AG04449 (cell line): ENCODE results near the gene NPR3.

Experiments used
- CTCF ChIA-PET: fragments of 350-600 bp; formaldehyde crosslinking; extraction: SDS; loops from one replicate; lab custom pipeline; 2021; ENCODE audit warnings: antibody characterized with exemption; lab: Yijun Ruan, JAX
- POLR2A ChIA-PET: fragments of 400-600, 350-600 bp; formaldehyde crosslinking; extraction: SDS; loops from one replicate; lab custom pipeline; 2020; ENCODE audit warnings: antibody characterized with exemption, inconsistent platforms; lab: Yijun Ruan, JAX
- DNase-seq: peaks from one replicate; pipeline ENCODE4 v3.0.0-alpha.2; 2010; ENCODE audit warnings: low read depth, low spot score
- H3K4me3 ChIP-seq: 2 replicates; pipeline ENCODE4 v1.5.1; 2011; ENCODE audit warnings: low read depth, mild to moderate bottlenecking, control low read depth, low read length
- TF ChIP-seq, protein P1 (sequence below): IDR thresholded peaks from one replicate; pipeline ENCODE4 v1.5.1; 2011; ENCODE audit warnings: mild to moderate bottlenecking, moderate library complexity, low read length, control low read depth, inconsistent platforms; ENCODE audit not compliant: insufficient read depth; ENCODE audit errors: missing control alignments

NPR3 gene

DNA sequence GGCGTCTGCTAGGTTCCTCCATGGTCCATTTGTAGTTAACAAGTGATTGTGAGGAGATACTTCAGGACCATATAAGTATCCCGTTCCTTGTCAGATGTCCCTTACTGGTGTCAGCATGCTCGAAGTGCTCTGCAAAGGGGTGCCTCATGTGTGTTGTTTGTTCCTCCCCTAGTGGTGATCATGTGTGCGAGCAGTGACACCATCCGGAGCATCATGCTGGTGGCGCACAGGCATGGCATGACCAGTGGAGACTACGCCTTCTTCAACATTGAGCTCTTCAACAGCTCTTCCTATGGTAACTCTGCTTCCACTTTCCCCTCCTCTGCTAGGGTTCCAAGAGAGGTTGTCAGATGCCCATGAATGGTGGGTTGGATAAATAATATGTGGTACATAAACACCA, 13.4 kb downstream of the NPR3 start:
- no peak overlapping the region for H3K4me3 ChIP-seq
- POLR2A ChIA-PET: no interaction called here
- no peak for DNase-seq
- CTCF ChIA-PET: interaction anchor here (1.0 to 1.1 kb wide), 2 partner anchors 9 to 10 kb away, joined by 3 read pairs; no protein-coding TSS in a partner anchor
- TF ChIP-seq, protein P1, sequence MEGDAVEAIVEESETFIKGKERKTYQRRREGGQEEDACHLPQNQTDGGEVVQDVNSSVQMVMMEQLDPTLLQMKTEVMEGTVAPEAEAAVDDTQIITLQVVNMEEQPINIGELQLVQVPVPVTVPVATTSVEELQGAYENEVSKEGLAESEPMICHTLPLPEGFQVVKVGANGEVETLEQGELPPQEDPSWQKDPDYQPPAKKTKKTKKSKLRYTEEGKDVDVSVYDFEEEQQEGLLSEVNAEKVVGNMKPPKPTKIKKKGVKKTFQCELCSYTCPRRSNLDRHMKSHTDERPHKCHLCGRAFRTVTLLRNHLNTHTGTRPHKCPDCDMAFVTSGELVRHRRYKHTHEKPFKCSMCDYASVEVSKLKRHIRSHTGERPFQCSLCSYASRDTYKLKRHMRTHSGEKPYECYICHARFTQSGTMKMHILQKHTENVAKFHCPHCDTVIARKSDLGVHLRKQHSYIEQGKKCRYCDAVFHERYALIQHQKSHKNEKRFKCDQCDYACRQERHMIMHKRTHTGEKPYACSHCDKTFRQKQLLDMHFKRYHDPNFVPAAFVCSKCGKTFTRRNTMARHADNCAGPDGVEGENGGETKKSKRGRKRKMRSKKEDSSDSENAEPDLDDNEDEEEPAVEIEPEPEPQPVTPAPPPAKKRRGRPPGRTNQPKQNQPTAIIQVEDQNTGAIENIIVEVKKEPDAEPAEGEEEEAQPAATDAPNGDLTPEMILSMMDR: no peak

DNA sequence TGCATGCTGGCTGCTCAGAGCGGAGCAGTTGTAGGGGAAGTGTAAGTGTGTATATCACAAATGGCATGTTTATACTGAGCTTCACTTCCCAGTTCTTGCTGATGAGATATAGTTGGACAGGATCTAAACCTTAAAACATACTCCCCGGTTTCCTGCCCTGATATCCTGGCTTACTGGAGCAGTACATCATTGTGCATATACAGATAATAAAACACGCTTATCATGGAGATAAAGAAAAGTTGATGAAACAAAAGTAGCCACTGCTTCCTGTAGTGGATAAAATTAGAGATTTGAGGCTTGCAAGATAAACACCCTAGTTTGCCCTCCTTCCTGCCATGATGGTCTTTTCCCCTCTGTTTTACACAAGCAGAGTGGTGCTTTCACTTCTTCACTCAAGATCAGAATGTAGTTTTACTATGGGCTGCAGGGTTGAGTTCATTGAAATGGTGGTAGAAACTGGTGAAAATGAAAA, 15.0 kb downstream of the NPR3 start:
- DNase-seq: no peak
- ChIA-PET CTCF (interaction anchor here (0.9 to 1.1 kb wide), 2 partner anchors 13 to 574 kb away, joined by 3 read pairs; no protein-coding TSS in a partner anchor), POLR2A (no interaction called here)
- no peak overlapping the region for H3K4me3 ChIP-seq
- TF ChIP-seq, protein P1: no peak

DNA sequence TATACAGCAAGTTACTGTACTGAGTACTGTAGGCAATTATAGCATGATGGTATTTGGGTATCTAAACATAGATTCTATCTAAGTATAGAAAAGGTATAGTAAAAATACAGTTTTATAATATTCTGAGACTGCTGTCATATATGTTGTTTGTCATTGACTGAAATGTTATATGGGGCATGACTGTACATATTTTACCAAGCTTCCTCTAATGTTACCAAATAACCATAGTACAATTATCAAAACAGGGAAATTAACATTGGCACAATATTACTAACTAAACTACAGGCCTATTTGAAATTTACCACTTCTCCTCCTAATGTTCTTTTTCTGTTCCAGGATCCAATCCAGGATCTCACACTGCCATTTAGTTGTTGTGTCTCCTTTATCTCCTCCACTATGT, 18.5 kb downstream of the NPR3 start:
- CTCF ChIA-PET: interaction anchor here (1.7 kb wide), 1 partner anchor 17 kb away, joined by 7 read pairs; the partner anchor contains the start of gene NPR3
- TF ChIP-seq, protein P1: no peak
- no peak overlapping the region for H3K4me3 ChIP-seq
- no peak for DNase-seq
- POLR2A ChIA-PET: no interaction called here

DNA sequence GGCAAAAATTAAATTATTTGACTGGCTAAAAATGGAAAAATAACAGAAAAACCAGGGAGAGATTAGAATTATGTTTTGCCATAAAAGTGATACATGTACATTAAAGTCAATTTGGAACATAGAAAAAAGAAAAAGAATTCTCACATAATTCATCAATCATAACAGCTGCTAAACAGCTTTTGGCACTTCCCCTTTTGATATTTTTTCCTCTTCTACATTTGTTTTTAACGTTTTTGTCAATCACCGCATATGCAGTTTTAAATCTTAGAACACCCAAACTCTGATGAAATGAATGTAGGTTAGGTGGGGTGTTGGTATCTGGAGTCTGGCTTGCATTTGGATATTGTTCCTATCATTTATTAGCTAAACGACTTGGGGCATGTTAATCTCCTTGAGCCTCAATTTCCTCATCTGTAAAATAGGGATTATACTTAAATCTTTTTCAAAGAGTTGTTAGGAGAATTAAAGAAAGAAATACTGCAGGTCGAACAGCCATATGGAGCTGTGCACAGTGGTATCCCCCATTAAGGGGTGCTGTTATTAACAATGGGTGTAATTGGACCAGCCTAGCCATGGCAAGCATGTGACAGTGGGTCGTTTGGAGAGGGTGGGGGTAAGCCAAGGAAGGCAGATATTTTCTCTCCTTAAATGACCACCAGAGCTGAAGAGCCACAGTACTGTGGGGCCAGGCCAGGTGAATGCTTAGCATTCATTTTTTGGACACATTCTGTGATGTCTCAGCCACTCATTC, 22.6 kb downstream of the NPR3 start:
- CTCF ChIA-PET: interaction anchor here (0.8 to 1.3 kb wide), 5 partner anchors 15 to 26 kb away, joined by 3 to 5 read pairs (median 3); no protein-coding TSS in a partner anchor

DNA sequence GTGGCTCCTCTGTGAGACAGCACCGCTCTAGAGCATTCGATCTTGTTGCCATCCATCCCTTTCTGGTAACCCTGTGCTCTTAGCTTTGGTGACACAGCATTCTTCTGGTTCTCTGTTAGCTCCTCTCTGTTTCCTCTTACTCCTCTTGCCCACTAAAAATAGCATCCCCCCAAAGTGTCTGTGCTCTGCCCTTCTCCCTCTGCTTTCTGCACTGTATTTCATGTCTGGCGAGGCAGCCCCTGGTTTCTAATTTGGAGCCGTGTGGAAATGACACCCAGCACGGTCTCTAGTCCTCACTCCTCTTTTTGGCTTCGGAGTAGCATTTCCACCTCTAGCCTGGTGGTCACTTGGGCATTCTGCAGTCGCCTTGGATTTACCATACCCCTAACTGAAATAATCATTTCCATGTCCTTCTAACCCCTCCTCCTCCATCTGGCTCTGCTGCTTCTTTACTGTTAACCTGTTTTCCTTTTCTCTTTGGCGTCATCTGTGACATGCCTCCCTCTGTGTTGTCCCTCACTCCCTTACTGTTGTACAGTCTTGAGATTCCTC, 23.8 kb downstream of the NPR3 start:
- DNase-seq: no peak
- H3K4me3 ChIP-seq: no peak overlapping the region
- POLR2A ChIA-PET: no interaction called here
- TF ChIP-seq, protein P1: no peak
- CTCF ChIA-PET: interaction anchor here (0.9 to 1.3 kb wide), 4 partner anchors 10 to 27 kb away, joined by 3 to 5 read pairs (median 3); no protein-coding TSS in a partner anchor

More for the DNA sequence above, 22.6 kb downstream of the NPR3 start:
- no peak overlapping the region for H3K4me3 ChIP-seq
- TF ChIP-seq, protein P1: no peak
- no peak for DNase-seq
- POLR2A ChIA-PET: interaction anchor here (0.6 kb wide), 1 partner anchor 338 kb away, joined by 3 read pairs; no protein-coding TSS in a partner anchor

DNA sequence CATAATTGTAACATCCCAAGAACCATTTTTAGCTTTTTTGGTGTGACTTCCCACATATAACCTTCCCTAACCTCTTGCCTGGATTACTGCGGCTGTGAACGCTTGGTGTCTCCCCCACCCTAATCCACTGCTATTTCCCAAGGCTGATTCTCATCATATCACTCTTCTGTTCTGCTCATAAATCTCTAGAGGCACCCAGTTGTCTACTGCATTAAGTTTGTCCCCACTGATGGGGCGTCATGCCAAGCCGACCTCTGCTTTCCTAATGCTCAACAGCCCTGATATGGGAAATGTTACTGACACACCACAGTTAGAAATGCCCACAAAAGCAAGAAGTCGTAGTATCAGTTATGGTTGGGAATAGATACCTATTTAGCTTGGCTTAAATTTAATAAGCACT, 24.4 kb downstream of the NPR3 start:
- CTCF ChIA-PET: interaction anchor here (0.9 to 2.6 kb wide), 3 partner anchors 11 to 23 kb away, joined by 3 to 12 read pairs (median 9); no protein-coding TSS in a partner anchor
- TF ChIP-seq, protein P1: no peak
- H3K4me3 ChIP-seq: no peak overlapping the region
- DNase-seq: no peak
- POLR2A ChIA-PET: no interaction called here
